ENCODE data around the gene ENPP6.

The ENPP6 gene

GRCh38 chr4:184217634-184218033, at the start of gene ENPP6:
Gene ENPP6, minus strand, starts transcription at chr4:184217873. Its CDS starts 54 bp downstream, at chr4:184217819.
- H3K4me3 ChIP-seq (ENCODE audit: control insufficient read depth, low read depth, low read length): no peak within 1 kb of the TSS
- no peak for TF ChIP-seq CTCF (conservative IDR thresholded peaks at IDR 0.05; ENCODE audit: control insufficient read depth, insufficient read depth, low read depth, low read length)
- no peak for DNase-seq (ENCODE audit: low read depth)

GRCh38 chr4:184267206-184267608, 49.5 kb upstream of the ENPP6 start:
- TF ChIP-seq CTCF (conservative IDR thresholded peaks at IDR 0.05; ENCODE audit: control insufficient read depth, insufficient read depth, low read depth, low read length): no peak
- DNase-seq (ENCODE audit: low read depth): no peak
- no peak overlapping the region for H3K4me3 ChIP-seq (ENCODE audit: control insufficient read depth, low read depth, low read length)

GRCh38 chr4:184265546-184266351, 48.1 kb upstream of the ENPP6 start:
- H3K4me3 ChIP-seq (ENCODE audit: control insufficient read depth, low read depth, low read length): no peak overlapping the region
- DNase-seq (ENCODE audit: low read depth): peak; percentile 21
- TF ChIP-seq CTCF (conservative IDR thresholded peaks at IDR 0.05; ENCODE audit: control insufficient read depth, insufficient read depth, low read depth, low read length): no peak

- peak; percentile 78 for TF ChIP-seq CTCF (conservative IDR thresholded peaks at IDR 0.05; ENCODE audit: control insufficient read depth, insufficient read depth, low read depth, low read length)
- H3K4me3 ChIP-seq (ENCODE audit: control insufficient read depth, low read depth, low read length): no peak overlapping the region
- DNase-seq (ENCODE audit: low read depth): peak; percentile 89
Observed at GRCh38 chr4:184263910-184264732, 46.4 kb upstream of the ENPP6 start.

GRCh38 chr4:184263461-184263860, 45.8 kb upstream of the ENPP6 start:
- TF ChIP-seq CTCF (conservative IDR thresholded peaks at IDR 0.05; ENCODE audit: control insufficient read depth, insufficient read depth, low read depth, low read length): no peak
- H3K4me3 ChIP-seq (ENCODE audit: control insufficient read depth, low read depth, low read length): no peak overlapping the region
- DNase-seq (ENCODE audit: low read depth): no peak

- peak; percentile 59 for DNase-seq (ENCODE audit: low read depth)
- H3K4me3 ChIP-seq (ENCODE audit: control insufficient read depth, low read depth, low read length): no peak overlapping the region
- TF ChIP-seq CTCF (conservative IDR thresholded peaks at IDR 0.05; ENCODE audit: control insufficient read depth, insufficient read depth, low read depth, low read length): no peak
Observed at GRCh38 chr4:184262901-184263300, 45.2 kb upstream of the ENPP6 start.
